CD4-positive, CD25-positive, alpha-beta regulatory T cell (primary cell): ENCODE results near the gene RAD51B. TPM values are rescaled to one million over a fixed set of nuclear protein-coding genes. Genes with fewer than 3 reads are reported as not detected.
A peak's percentile ranks its signal among the peaks of the same experiment; 100 is the strongest.

ENCODE experiments used
- ATAC-seq, 2 donors: fragments of 150-1000 bp; cut with Tn5 transposase; one replicate each; pipeline ENCODE4 v1.10.0; 2021; ENCODE audit warnings: low read depth in 2 of 2, moderate number of reproducible peaks in 2 of 2, moderate library complexity in 1 of 2
- DNase-seq, 3 donors: peaks; one replicate each; pipeline versions ENCODE4 v3.0.0 to v3.0.0-alpha.2; 2012 to 2022; ENCODE audit warnings: mixed read lengths in 1 of 3
- H3K27ac ChIP-seq: one replicate; pipeline ENCODE4 v1.7.0; 2013; ENCODE audit warnings: mild to moderate bottlenecking, low read length; ENCODE audit not compliant: insufficient read depth, poor library complexity, severe bottlenecking
- H3K27me3 ChIP-seq: one replicate; pipeline ENCODE4 v1.7.0; 2013; ENCODE audit warnings: low read length; ENCODE audit not compliant: control insufficient read depth, insufficient read depth
- H3K36me3 ChIP-seq: one replicate; pipeline ENCODE4 v1.7.0; 2013; ENCODE audit warnings: mild to moderate bottlenecking, low read length, moderate library complexity; ENCODE audit not compliant: control insufficient read depth, insufficient read depth
- H3K4me1 ChIP-seq: 2 replicates; pipeline ENCODE4 v1.7.0; 2013; ENCODE audit warnings: mild to moderate bottlenecking, low read length; ENCODE audit not compliant: insufficient read depth, control insufficient read depth, poor library complexity, severe bottlenecking
- H3K4me3 ChIP-seq: one replicate; pipeline ENCODE4 v1.7.0; 2013; ENCODE audit warnings: low read depth, mild to moderate bottlenecking, low read length, moderate library complexity
- H3K9me3 ChIP-seq, 2 experiments: 1 replicate in 1 of 2; 2 replicates in 1 of 2; pipeline ENCODE4 v1.7.0; 2013; ENCODE audit warnings: low read length in 2 of 2, mild to moderate bottlenecking in 1 of 2, moderate library complexity in 1 of 2; ENCODE audit not compliant: control insufficient read depth in 2 of 2
- H3K27ac Mint-ChIP-seq, 3 donors: one replicate each; pipeline ENCODE4 v1.8.0; 2020 to 2022; ENCODE audit warnings: mild to moderate bottlenecking in 3 of 3, mixed read lengths in 3 of 3, moderate library complexity in 2 of 3
- H3K27me3 Mint-ChIP-seq: one replicate; pipeline ENCODE4 v1.8.0; 2022; ENCODE audit warnings: mild to moderate bottlenecking, mixed read lengths
- H3K36me3 Mint-ChIP-seq: one replicate; pipeline ENCODE4 v1.8.0; 2020; ENCODE audit warnings: mixed read lengths
- H3K4me1 Mint-ChIP-seq, 4 donors: one replicate each; pipeline ENCODE4 v1.8.0; 2020 to 2022; ENCODE audit warnings: mixed read lengths in 4 of 4, mild to moderate bottlenecking in 1 of 4
- H3K4me3 Mint-ChIP-seq, 4 donors: one replicate each; pipeline ENCODE4 v1.8.0; 2020 to 2022; ENCODE audit warnings: mild to moderate bottlenecking in 4 of 4, mixed read lengths in 4 of 4, moderate library complexity in 3 of 4
- H3K9me3 Mint-ChIP-seq, 7 donors: one replicate each; pipeline ENCODE4 v1.8.0; 2020 to 2022; ENCODE audit warnings: mixed read lengths in 7 of 7, mild to moderate bottlenecking in 3 of 7, moderate library complexity in 2 of 7
- polyA plus RNA-seq, 4 donors: library from polyadenylated mRNA; unstranded; fragments of 300-500 nt; fragmentation: Illumina TruSeq; gene quantifications; one replicate each; pipeline ENCODE4 v1.2.3, GENCODE V29; 2021
- total RNA-seq: library from RNA; stranded (reverse); gene quantifications from one replicate; pipeline ENCODE4 v1.2.3, GENCODE V29; 2022

The RAD51B gene
- total and polyA plus RNA-seq, 5 donors from 2014 or later, result 19.1 to 40.2 (median 28.1) TPM

- no peaks in the 10 kb centered on the region for H3K36me3 Mint-ChIP-seq
- Histone ChIP-seq H3K4me1 (no peaks in the 10 kb centered on the region), H3K27ac (no peak overlapping the region), H3K9me3 (no peaks in the 10 kb centered on the region), H3K27me3 (no peaks in the 10 kb centered on the region), H3K36me3 (no peaks in the 10 kb centered on the region), H3K4me3 (no peak overlapping the region)
- no peak for DNase-seq
- H3K27me3 Mint-ChIP-seq, result no peaks in the 10 kb centered on the region
- H3K27ac Mint-ChIP-seq, result no peak overlapping the region
- H3K4me1 Mint-ChIP-seq, result peaks cover 10 to 25% (median 21%) of the 10 kb centered on the region in 4 donors
- no peak overlapping the region for H3K4me3 Mint-ChIP-seq
- H3K9me3 Mint-ChIP-seq, result peaks cover 0 to 4% (median 0%) of the 10 kb centered on the region in 7 donors
- ATAC-seq, result no peak
These were observed 499.2 kb downstream of the RAD51B start for GRCh38 chr14:68318828-68319227.

- Mint-ChIP-seq H3K9me3 (peaks cover 0 to 4% (median 0%) of the 10 kb centered on the region in 7 donors), H3K4me3 (no peak overlapping the region), H3K36me3 (peaks cover 6% of the 10 kb centered on the region), H3K4me1 (peaks cover 10 to 17% (median 15%) of the 10 kb centered on the region in 4 donors), H3K27me3 (no peaks in the 10 kb centered on the region), H3K27ac (no peak overlapping the region)
- Histone ChIP-seq H3K9me3 (no peaks in the 10 kb centered on the region), H3K4me3 (no peak overlapping the region), H3K4me1 (no peaks in the 10 kb centered on the region), H3K36me3 (no peaks in the 10 kb centered on the region), H3K27me3 (no peaks in the 10 kb centered on the region), H3K27ac (no peak overlapping the region)
- no peak for DNase-seq
- ATAC-seq, result no peak
These were observed 500.9 kb downstream of the RAD51B start for GRCh38 chr14:68320495-68320894.

GRCh38 chr14:68322940-68323620, 503.5 kb downstream of the RAD51B start:
- no peak overlapping the region for H3K4me3 Mint-ChIP-seq
- no peak for ATAC-seq
- no peaks in the 10 kb centered on the region for H3K36me3 ChIP-seq
- peaks cover 0 to 4% (median 0%) of the 10 kb centered on the region in 7 donors for H3K9me3 Mint-ChIP-seq
- H3K4me1 ChIP-seq, result no peaks in the 10 kb centered on the region
- peaks cover 10 to 17% (median 13%) of the 10 kb centered on the region in 4 donors for H3K4me1 Mint-ChIP-seq
- no peak for DNase-seq
- H3K27ac Mint-ChIP-seq, result peak overlapping the region in 1 of 3 donors; percentile 39
- H3K27ac ChIP-seq, result no peak overlapping the region
- no peaks in the 10 kb centered on the region for H3K27me3 Mint-ChIP-seq
- H3K4me3 ChIP-seq, result no peak overlapping the region
- H3K36me3 Mint-ChIP-seq, result peaks cover 7% of the 10 kb centered on the region
- H3K9me3 ChIP-seq, result no peaks in the 10 kb centered on the region
- H3K27me3 ChIP-seq, result no peaks in the 10 kb centered on the region

GRCh38 chr14:68325267-68325807, 505.8 kb downstream of the RAD51B start:
- Histone ChIP-seq H3K4me3 (no peak overlapping the region), H3K27ac (no peak overlapping the region), H3K36me3 (no peaks in the 10 kb centered on the region), H3K4me1 (no peaks in the 10 kb centered on the region), H3K27me3 (no peaks in the 10 kb centered on the region), H3K9me3 (no peaks in the 10 kb centered on the region)
- no peak overlapping the region for H3K27ac Mint-ChIP-seq
- H3K4me1 Mint-ChIP-seq, result peaks cover 8 to 13% (median 10%) of the 10 kb centered on the region in 4 donors
- H3K27me3 Mint-ChIP-seq, result no peaks in the 10 kb centered on the region
- peaks cover 0 to 4% (median 0%) of the 10 kb centered on the region in 7 donors for H3K9me3 Mint-ChIP-seq
- ATAC-seq (no peak), DNase-seq (no peak)
- peaks cover 7% of the 10 kb centered on the region for H3K36me3 Mint-ChIP-seq
- H3K4me3 Mint-ChIP-seq, result no peak overlapping the region

GRCh38 chr14:68327231-68327630, 507.7 kb downstream of the RAD51B start:
- no peak for DNase-seq
- H3K4me3 ChIP-seq, result no peak overlapping the region
- Mint-ChIP-seq H3K4me1 (peaks cover 0 to 3% (median 2%) of the 10 kb centered on the region in 4 donors), H3K4me3 (no peak overlapping the region), H3K27me3 (no peaks in the 10 kb centered on the region), H3K27ac (no peak overlapping the region), H3K36me3 (peaks cover 7% of the 10 kb centered on the region), H3K9me3 (no peaks in the 10 kb centered on the region)
- H3K27ac ChIP-seq, result no peak overlapping the region
- H3K9me3 ChIP-seq, result no peaks in the 10 kb centered on the region
- H3K4me1 ChIP-seq, result no peaks in the 10 kb centered on the region
- no peak for ATAC-seq
- no peaks in the 10 kb centered on the region for H3K27me3 ChIP-seq
- H3K36me3 ChIP-seq, result no peaks in the 10 kb centered on the region

- Histone ChIP-seq H3K27me3 (no peaks in the 10 kb centered on the region), H3K4me1 (no peaks in the 10 kb centered on the region), H3K9me3 (no peaks in the 10 kb centered on the region), H3K36me3 (no peaks in the 10 kb centered on the region), H3K27ac (no peak overlapping the region), H3K4me3 (no peak overlapping the region)
- Mint-ChIP-seq H3K9me3 (no peaks in the 10 kb centered on the region), H3K4me1 (peaks cover 0 to 8% (median 3%) of the 10 kb centered on the region in 4 donors), H3K27me3 (no peaks in the 10 kb centered on the region), H3K36me3 (peaks cover 7% of the 10 kb centered on the region), H3K27ac (no peak overlapping the region), H3K4me3 (no peak overlapping the region)
- DNase-seq (no peak), ATAC-seq (no peak)
These were observed 508.9 kb downstream of the RAD51B start for GRCh38 chr14:68328509-68328908.

- Histone ChIP-seq H3K9me3 (no peaks in the 10 kb centered on the region), H3K27ac (no peak overlapping the region), H3K4me3 (no peak overlapping the region), H3K27me3 (no peaks in the 10 kb centered on the region), H3K4me1 (no peaks in the 10 kb centered on the region), H3K36me3 (no peaks in the 10 kb centered on the region)
- Mint-ChIP-seq H3K27ac (no peak overlapping the region), H3K9me3 (no peaks in the 10 kb centered on the region), H3K4me1 (peaks cover 0 to 7% (median 3%) of the 10 kb centered on the region in 4 donors), H3K36me3 (peaks cover 4% of the 10 kb centered on the region), H3K4me3 (no peak overlapping the region), H3K27me3 (no peaks in the 10 kb centered on the region)
- DNase-seq, result no peak
- ATAC-seq, result no peak
These were observed 511.8 kb downstream of the RAD51B start for GRCh38 chr14:68331426-68331825.

- Mint-ChIP-seq H3K9me3 (no peaks in the 10 kb centered on the region), H3K4me3 (no peak overlapping the region), H3K4me1 (peaks cover 0 to 7% (median 3%) of the 10 kb centered on the region in 4 donors), H3K27ac (no peak overlapping the region), H3K36me3 (peaks cover 4% of the 10 kb centered on the region), H3K27me3 (no peaks in the 10 kb centered on the region)
- ATAC-seq (no peak), DNase-seq (no peak)
- H3K4me3 ChIP-seq, result no peak overlapping the region
- H3K9me3 ChIP-seq, result no peaks in the 10 kb centered on the region
- no peaks in the 10 kb centered on the region for H3K36me3 ChIP-seq
- no peaks in the 10 kb centered on the region for H3K4me1 ChIP-seq
- no peaks in the 10 kb centered on the region for H3K27me3 ChIP-seq
- no peak overlapping the region for H3K27ac ChIP-seq
These were observed 512.4 kb downstream of the RAD51B start for GRCh38 chr14:68331991-68332390.
